ENCODE results near the gene TBX5.

The TBX5 gene

DNA sequence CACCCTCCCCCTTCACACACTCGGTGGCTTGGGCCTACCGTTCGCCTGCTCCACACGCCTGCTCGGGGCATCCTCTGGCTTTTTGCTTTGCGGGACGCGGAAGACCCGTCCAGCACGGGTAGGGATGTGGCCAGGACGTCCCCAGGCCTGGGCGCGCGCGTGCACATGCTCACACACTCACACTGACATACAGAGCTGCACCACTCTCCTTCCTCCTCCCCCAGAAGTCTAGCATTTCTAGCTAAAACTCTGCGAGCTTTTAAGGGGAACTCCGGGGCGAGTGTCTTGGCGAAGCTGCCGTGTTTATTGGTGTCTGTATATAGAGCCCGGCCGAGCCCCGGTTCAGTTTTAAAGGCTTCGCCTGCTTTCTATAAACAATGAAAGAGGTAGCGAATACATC lies 5.0 kb downstream of the TBX5 start:
- in situ Hi-C loops (cut with HindIII; ENCODE audit: low pct_ligation_motif_present, low sequenced_read_pairs) = no loop called here
- Histone ChIP-seq H3K36me3 (replicated peaks) (no peaks in the 10 kb centered on the region), H3K27me3 (replicated peaks) (peaks cover 87% of the 10 kb centered on the region), H3K27ac (no peak overlapping the region), H3K4me3 (ENCODE audit: low read depth, low read length) (no peak overlapping the region)
- TF ChIP-seq, protein P1, sequence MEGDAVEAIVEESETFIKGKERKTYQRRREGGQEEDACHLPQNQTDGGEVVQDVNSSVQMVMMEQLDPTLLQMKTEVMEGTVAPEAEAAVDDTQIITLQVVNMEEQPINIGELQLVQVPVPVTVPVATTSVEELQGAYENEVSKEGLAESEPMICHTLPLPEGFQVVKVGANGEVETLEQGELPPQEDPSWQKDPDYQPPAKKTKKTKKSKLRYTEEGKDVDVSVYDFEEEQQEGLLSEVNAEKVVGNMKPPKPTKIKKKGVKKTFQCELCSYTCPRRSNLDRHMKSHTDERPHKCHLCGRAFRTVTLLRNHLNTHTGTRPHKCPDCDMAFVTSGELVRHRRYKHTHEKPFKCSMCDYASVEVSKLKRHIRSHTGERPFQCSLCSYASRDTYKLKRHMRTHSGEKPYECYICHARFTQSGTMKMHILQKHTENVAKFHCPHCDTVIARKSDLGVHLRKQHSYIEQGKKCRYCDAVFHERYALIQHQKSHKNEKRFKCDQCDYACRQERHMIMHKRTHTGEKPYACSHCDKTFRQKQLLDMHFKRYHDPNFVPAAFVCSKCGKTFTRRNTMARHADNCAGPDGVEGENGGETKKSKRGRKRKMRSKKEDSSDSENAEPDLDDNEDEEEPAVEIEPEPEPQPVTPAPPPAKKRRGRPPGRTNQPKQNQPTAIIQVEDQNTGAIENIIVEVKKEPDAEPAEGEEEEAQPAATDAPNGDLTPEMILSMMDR (IDR thresholded peaks at IDR 0.05; ENCODE audit: low read depth, low read length, missing control alignments) = no peak
- no peak for DNase-seq

DNA sequence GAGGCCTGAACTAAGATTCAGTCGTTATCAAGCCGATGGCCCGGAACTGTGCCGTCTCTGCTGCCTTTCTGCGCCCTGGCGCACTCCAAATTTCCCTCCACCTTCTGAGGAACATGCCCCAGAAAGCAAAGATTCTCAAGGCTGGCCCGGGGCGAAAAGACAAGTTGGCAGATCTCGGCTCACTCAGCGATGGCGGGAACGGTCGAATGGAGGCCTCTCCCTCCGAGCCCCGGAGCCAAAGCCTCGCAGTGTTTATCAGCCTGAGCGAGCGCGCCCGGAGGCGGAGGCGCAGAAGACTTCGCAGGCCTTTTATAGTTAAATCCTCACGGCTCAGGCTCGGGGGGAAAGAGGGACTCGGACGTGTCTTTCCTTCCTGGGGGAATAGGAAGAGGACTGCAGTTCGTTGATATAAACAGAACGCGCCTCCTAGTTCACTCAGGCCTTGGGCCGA lies 5.6 kb downstream of the TBX5 start:
- no peaks in the 10 kb centered on the region for H3K36me3 ChIP-seq (replicated peaks)
- TF ChIP-seq, protein P1 (IDR thresholded peaks at IDR 0.05; ENCODE audit: low read depth, low read length, missing control alignments) = no peak
- H3K27me3 ChIP-seq (replicated peaks) = peaks cover 87% of the 10 kb centered on the region
- no peak overlapping the region for H3K4me3 ChIP-seq (ENCODE audit: low read depth, low read length)
- in situ Hi-C loops (cut with HindIII; ENCODE audit: low pct_ligation_motif_present, low sequenced_read_pairs) = no loop called here
- no peak overlapping the region for H3K27ac ChIP-seq
- DNase-seq = no peak

DNA sequence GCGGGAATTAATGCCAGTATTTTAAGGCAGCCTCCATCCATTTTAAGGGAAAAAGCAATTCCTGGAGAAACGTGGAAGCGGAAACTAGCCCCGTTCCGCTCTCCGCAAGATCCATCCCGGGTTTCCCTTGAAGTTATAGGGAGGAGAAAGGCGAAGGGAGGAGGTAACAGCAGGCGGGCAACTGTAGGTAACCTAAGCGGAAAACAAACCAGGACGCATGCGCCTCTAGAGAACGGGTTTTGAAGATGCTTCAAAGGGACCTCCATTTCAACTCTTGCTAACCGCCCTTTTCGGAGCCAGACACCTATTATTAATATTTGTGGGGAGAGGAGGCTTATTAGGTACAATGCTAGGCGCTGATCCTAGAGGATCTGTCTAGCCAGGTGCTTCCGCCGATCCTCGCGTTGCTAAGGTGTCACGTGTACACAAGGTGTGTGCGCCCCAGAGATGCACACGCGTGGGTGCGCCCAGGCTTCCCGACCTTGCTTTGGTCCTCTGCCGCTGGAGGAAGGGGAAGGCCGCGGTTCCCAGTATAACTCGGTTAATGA lies 6.2 kb downstream of the TBX5 start:
- TF ChIP-seq, protein P1 (IDR thresholded peaks at IDR 0.05; ENCODE audit: low read depth, low read length, missing control alignments) = no peak
- Histone ChIP-seq H3K27me3 (replicated peaks) (peaks cover 86% of the 10 kb centered on the region), H3K27ac (no peak overlapping the region), H3K36me3 (replicated peaks) (no peaks in the 10 kb centered on the region), H3K4me3 (ENCODE audit: low read depth, low read length) (no peak overlapping the region)
- in situ Hi-C loops (cut with HindIII; ENCODE audit: low pct_ligation_motif_present, low sequenced_read_pairs) = no loop called here
- DNase-seq = no peak

DNA sequence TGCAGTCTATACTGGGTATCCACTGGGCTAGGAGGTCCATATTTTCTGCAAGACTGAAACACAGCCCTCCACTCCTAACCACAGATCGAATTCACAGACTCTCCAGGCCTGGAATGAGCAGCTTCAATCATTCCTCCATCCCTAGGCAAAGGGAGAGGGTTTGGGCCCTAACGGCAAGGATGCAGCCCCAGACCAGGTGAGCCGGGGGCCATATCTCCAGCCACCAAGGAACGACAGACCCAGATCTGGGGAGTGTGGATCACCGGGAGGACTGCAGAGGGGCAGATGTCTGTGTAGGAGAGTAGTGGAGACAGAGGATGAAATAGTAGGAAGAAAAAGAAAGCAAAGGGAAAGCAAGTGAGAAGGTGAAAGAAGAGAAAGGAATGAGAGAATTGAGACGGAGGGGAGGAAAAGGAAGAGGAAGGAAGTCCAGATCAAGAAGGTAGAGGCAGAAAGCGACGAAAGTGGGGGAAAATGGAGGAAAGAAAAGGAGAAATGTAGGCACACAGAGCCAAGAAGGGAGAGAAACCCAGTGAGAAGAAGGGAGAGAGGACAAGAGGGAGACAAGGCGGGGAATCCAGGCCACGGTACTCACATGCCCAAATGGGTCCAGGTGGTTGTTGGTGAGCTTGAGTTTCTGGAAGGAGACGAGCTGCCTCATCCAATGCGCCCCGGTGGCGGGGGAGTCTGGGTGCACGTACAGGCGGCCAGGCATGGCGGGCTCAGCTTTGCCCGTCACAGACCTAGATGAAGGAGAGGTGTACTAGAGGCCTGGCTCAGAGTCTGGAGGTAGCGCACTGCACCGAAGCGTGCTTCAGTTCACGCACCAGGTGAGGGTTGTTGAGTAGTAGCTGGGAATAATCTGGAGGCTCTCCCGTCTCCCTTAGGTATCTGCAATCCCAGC lies 7.7 kb downstream of the TBX5 start:
- H3K27ac ChIP-seq = no peak overlapping the region
- H3K36me3 ChIP-seq (replicated peaks) = no peaks in the 10 kb centered on the region
- H3K4me3 ChIP-seq (ENCODE audit: low read depth, low read length) = no peak overlapping the region
- DNase-seq = no peak
- H3K27me3 ChIP-seq (replicated peaks) = peaks cover 75% of the 10 kb centered on the region
- TF ChIP-seq, protein P1 (IDR thresholded peaks at IDR 0.05; ENCODE audit: low read depth, low read length, missing control alignments) = no peak
- in situ Hi-C loops (cut with HindIII; ENCODE audit: low pct_ligation_motif_present, low sequenced_read_pairs) = no loop called here

DNA sequence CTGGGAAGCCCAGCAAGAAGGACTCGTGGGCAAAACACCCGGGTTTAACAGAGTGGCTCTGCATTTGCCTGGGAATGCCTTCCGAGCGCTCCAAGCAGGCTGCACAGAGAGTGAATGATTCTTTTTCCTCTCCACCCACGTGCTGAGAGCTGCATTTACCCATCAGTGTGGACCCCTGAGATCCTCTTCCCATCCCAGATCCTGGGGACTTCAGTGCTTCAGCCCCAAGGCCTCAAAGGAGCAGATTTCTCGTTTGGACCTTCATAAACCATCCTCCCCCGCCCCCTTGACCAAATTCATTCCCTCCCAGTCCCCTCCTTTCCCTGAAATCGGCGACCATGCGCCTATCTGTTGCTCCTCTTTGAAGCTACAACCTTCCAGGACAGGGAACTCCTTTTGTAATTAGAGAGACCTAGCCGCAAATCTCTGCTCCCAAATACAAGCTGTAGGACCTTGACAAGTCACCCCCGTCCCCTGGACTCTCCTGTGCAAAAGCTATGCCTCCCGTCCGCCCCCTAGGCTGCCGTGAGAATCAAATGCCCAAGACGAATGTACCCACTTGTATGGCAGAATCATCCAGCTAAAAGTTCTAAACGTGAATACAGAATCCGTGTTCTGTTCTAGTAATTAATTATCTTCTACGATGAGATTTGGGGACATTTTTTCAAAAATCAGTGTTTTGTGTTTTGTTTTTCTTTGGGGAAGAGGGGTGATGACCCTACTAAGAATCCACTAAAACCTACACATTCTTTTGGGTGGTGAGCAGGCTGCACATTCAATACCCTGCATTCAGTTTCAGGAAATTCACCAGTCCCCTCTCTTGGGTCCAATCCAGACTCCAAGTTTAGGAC lies 8.8 kb downstream of the TBX5 start:
- in situ Hi-C loops (cut with HindIII; ENCODE audit: low pct_ligation_motif_present, low sequenced_read_pairs) = no loop called here
- no peaks in the 10 kb centered on the region for H3K36me3 ChIP-seq (replicated peaks)

More for the DNA sequence above, 8.8 kb downstream of the TBX5 start:
- H3K4me3 ChIP-seq (ENCODE audit: low read depth, low read length) = no peak overlapping the region
- H3K27me3 ChIP-seq (replicated peaks) = peaks cover 66% of the 10 kb centered on the region
- H3K27ac ChIP-seq = no peak overlapping the region
- TF ChIP-seq, protein P1 (IDR thresholded peaks at IDR 0.05; ENCODE audit: low read depth, low read length, missing control alignments) = no peak
- DNase-seq = no peak

Data from brain microvascular endothelial cell (primary cell).